Inflammatory macrophage treated with lipopolysaccharide for 1 hour (primary cell): ENCODE measurements around the gene RBM47.

Experiments used
- DNase-seq, 2 donors: peaks; one replicate each; pipeline ENCODE4 v3.0.0-alpha.2; 2020 to 2022

Gene RBM47

DNA sequence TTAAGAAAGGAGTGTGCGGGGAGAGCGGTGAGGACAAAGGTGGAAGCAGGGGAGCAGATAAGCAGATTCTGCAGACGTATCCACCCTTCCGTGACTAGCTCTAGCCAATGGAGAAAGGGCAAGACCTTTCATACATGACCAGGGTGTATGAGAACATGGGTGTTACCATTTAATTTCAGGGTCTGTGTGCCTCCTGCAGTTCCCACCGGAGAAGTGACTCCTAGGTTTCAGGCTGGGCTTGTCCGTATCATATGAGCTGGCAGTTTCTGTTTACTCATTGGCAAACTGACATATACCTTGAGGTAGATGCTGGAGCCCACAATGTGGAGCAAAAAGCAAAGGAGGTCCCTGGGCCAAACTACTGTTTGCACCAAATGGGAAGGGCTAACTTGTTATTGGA is 6.8 kb downstream of the RBM47 start:
- no peak for DNase-seq

DNA sequence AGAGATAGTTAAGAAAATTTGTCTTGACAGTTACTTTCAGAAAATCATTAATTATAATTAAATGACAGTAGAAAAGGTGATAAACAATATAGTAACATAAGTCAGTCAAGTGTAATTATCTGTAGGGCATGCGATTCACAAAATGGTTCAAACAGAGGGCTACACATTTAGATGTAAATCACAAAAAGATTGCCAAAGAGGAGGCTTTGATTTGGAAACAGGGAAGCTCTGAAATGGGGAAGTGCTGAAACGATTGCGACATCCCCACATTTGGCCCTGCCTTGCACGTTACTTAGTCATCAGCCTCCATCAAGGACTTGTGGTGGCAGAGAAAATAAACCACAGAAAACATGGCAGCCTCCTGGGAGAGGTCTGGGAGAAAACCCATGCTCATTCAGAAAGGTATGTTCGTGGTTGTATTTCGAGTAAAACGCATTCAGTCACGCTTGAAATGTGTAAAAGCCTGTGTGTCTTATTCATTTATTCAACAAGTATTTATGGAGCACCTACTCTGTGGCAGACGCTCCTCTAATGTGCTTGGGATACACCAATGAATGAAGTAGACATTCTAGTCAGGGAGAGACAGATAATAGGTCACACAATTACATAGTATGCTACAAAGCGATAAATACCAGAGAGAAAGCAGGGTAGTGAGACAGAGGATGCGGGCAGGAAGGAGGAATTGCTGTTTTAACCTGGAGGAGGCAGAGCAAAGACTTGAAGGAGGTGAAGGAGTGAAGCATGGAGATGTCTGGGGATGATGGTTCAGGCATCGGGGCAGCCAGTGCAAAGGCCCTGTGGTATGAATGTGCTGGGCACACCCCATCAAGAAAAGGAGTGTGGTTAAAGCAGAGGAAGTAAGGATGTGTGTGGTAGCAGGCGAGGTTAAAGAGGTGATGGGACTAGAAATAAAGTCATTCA is 7.8 kb downstream of the RBM47 start:
- peak; percentile 98 to 100 for DNase-seq

DNA sequence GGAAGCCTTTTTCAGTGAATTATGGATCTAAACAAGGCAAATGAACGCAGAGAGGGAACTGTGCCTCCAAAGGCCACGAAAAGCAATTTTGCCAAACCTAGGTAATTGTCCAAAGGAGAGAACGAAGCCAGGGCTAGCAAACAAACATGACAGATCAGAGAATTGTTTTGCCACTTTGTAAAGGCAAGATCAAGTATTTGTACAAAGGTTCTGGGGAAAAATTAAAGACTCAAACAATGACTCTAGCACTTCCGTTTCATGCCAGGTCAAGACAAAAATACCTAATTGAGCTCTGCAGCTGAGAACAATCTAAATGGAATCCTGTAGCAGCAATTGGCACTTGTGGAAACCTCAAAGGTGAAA is 8.5 kb downstream of the RBM47 start:
- no peak for DNase-seq

DNA sequence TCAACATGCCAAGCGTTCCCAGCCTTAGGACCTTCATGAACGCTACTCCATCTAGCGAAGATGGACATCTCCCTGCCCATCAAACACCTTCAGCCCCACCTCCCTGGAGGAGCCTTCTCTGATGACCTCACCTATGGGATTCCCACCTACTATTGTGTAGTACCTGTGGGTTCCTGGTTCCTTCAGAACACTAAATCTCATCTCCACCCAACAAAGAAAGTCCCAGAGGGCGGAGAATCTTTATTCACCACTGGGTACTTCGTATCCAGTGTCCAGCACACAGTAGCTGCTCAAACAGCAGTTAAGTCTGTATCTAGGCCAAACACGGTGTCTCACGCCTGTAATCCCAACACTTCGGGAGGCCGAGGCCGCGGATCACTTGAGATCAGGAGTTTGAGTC is 10.1 kb downstream of the RBM47 start:
- DNase-seq = no peak

DNA sequence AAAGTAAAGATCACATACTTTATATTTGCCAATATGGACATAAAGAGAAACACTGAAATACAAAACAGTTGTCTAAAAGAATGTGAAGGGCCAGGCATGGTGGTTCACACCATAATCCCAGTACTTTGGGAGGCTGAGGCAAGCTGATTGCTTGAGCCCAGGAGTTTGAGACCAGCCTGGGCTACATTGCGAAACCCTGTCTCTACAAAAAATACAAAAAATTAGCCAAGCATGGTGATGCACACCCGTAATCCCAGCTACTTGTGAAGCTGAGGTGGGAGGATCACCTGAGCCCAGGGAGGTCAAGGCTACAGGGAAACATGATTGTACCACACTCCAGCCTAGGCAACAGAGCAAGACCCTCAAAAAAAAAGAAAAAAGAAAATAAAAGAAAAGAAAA is 11.8 kb downstream of the RBM47 start:
- DNase-seq = no peak

DNA sequence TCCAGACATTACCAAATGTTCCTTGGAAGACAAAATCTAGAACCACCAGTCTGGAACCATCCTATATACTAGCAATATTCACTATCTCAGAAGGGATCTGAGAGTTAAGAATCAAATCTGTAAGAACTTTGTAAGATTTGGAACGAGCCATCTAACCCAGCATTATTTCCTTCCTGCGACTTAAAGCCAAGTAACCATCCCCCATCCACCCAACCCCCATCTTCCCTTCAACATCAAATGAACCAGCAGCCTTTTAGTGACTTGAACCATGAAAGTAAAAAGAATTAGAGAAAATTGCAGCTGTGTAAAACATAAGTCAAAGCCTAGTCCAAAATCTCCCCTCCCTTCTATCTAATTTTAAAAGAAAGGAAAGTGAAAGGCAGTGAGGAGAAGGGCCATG is 15.6 kb downstream of the RBM47 start:
- DNase-seq = no peak

DNA sequence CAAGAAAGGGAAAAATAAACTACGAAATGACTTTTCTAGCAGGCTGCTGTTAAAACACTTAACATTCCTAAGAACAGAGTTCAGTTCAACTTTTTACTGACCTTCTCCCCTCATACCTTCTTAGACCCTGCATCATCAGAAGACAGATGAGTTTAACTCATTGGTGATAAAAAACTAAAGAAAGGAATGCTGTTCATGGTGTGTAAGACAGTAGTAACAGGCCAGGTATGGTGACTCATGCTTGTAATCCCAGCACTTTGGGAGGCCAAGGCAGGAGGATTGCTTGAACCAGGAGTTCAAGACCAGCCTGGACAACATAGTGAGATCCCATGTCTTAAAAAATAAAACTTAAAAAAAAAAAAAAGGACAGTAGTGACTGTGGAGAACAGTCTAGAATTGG is 16.2 kb downstream of the RBM47 start:
- DNase-seq = no peak

DNA sequence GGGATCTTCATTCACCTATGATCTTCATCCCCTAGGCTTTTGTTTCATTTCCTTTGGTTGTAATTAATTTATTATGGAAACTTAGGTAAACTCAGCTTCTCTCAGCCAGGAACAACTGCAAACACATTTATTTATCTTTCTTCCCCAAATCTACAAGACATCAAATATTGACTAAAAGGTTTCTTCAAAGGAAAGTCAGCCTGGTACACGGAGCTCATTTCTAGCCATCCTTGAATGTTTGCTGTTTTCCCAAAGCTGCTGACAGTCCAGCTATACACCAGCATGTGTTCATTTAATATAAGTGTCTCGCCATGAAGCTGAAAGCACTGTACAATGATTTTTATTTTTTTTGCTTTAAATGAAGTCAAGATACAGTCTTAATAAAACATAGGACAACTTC is 16.8 kb downstream of the RBM47 start:
- no peak for DNase-seq

DNA sequence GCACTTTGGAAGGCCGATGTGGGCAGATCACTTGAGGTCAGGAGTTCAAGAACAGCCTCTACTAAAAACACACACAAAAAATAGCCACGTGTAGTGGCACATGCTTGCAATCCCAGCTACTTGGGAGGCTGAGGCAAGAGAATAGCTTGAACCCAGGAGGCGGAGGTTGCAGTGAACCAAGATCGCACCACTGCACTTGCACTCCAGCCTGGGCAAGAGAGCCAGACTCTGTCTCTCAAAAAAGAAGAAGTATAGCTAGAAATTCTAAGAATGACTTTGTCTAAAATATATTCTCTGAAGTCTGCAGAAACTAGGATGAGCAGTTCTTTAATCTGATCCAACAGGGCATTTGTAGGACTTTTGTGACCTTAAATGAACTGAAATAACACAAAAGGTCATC is 17.4 kb downstream of the RBM47 start:
- peak; percentile 37 to 45 for DNase-seq

DNA sequence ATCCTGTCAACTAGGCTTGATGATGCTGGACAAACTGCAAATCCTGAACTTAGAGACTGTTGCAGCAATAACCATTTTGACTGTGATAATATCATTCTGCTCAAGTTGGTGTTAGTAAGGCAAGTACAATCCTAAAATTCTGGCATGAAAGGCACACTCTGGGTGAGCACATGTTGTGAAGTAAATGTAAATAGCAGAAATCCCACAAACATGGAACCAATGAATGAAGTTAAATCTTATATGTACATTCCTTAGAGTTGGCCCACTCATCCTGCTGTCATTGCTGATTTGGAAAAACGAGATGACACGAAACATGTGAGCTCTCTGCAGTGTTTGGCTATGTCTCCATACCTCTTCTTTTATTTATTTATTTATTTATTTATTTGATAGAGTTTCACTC is 21.0 kb downstream of the RBM47 start:
- peak in 1 of 2 donors; percentile 73 for DNase-seq

DNA sequence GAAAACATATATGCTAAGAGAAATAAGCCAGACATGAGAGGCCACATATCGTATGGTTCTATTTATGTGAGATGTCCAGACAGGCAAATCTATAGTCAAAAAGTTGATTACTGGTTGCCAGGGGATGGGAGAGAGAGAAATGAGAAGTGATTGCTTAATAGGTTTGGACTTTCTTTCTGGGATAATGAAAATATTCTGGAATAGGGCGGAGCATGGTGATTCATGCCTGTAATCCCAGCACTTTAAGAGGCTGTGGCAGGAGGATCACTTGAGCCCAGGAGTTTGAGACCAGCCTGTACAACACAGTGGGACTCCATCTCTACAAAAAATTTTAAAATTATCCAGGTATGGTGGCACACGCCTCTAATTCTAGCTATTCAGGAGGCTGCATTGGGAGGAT is 22.4 kb downstream of the RBM47 start:
- DNase-seq = peak; percentile 61 to 69

DNA sequence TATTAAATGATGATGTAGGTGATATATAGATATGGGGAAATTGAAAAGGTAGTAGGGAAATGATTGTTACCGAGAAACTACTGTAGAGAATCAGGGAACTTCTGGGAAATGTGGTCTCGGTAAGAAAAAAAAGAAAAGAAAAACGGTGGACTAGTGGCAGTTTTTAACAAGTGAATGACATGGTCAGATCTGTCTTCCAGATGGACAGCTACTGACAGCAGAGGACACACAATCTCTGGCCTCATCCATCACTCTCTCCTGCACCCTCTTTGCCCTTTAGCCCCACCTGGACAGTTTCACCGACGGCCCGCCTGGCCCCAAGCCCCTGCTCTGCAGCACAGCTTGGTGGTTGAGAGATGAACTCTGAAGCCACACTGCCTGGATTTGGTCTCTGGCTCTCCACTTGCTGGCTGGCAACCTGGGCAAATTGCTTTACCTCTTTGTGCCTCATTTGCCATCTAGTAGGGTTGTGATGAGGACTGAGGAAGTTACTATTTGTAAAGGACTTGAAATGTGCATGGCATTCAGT is 23.4 kb downstream of the RBM47 start:
- no peak for DNase-seq

DNA sequence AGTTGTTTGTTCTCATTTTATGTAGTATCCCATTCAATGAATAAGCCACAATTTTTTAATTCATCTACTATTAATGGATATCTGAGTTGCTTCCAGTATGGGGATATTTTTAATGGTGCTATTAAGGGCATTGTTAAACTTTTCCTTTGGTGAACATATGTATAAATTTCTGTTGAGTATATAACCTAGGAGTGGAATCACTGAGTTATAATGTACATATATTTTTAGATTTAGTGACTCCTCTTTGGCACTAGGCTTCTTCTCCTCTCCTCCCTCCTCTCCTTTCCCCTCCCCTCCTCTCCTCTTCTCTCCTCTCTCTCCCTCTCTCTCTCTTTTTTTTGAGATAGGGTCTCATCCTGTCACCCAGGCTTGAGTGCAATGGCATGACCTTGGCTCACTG is 26.4 kb downstream of the RBM47 start:
- no peak for DNase-seq

DNA sequence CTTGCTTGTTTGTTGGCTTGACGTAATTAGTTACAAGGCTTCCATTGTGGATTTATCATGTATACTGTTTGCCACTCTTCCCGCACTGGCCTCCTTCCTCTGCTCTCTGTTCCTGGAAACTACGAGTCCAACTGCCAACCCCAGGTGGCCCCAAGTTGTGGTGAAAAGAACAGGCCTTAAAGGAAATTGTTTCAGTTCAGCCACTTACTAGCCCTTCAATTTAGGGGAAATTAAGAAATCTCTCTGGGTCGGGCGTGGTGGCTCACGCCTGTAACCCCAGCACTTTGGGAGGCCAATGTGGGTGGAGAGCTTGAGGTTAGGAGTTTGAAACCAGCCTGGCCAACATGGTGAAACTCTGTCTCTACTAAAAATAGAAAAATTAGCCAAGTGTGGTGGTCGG is 28.0 kb downstream of the RBM47 start:
- peak in 1 of 2 donors; percentile 59 for DNase-seq

DNA sequence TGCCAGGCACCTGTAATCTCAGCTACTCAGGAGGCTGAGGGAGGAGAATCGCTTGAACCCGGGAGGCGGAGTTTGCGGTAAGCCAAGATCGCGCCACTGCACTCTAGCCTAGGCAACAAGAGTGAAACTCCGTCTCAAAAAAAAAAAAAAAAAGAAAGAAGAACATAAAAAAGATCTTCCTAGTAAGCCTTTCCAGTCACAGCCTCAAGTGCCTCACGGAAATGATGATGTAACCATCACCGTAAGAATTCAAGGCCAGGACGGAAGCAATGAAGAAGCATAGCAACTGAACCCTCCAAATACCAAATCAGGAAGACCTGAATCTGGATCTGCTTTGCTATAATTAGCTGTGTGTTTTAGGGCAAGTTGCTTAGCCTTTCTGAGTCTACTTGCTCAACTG is 28.8 kb downstream of the RBM47 start:
- peak; percentile 78 to 87 for DNase-seq

DNA sequence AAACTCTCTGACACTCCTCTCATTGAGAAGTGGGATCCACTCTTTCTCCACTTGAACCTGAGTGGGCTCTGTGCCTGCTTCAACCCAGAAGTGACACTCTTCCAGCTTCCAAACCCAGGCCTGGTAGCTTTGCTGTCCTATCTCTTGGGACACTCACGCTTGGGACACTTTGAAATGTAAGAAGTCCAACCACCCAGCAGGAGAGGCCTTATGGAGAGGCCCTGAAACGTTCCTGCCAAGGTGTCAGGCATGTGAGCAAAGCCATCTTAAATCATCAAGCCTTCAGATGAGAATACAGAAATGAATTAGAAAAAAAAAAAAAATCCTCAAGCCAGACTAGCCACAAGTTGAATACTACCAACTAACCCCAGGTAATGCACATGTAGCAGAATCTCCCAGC is 30.2 kb downstream of the RBM47 start:
- no peak for DNase-seq

DNA sequence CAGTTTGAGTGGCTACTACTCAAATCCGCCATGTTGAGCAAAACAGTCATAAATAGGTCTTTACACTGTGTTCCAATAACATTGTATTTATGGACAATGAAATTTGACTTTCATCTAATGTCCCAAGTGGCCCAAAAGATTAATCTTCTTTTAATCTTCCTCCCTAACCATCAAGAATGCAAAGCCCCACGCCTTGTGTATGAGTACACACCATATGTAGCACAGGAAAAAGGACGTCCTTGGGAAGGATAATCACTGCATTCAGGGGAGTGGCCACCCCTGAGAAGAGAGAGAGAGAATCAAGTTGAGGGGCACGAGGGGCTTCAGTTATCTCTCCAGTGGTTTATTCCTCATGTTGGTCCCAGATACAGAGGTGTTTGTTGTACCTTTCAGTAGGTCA is 33.1 kb downstream of the RBM47 start:
- no peak for DNase-seq

DNA sequence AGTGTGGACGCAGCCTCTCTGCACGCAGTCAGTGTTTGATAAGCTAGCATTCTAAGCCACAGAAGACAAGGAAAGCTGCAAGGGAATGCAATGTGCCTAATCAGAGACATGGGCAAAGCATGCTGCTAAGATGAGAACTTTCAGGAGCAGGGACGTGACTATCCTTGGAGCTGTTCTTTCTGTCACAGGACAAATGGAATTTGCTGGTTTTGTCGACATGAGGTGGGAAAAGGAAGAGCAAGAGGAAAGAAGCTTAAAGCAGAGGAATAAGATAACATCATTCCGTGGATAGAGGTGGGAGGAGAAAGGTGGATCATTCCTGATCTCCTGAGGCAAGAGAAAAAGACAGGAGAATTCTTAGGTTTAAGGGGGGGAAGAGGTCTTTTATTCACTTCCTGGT is 33.7 kb downstream of the RBM47 start:
- DNase-seq = no peak

DNA sequence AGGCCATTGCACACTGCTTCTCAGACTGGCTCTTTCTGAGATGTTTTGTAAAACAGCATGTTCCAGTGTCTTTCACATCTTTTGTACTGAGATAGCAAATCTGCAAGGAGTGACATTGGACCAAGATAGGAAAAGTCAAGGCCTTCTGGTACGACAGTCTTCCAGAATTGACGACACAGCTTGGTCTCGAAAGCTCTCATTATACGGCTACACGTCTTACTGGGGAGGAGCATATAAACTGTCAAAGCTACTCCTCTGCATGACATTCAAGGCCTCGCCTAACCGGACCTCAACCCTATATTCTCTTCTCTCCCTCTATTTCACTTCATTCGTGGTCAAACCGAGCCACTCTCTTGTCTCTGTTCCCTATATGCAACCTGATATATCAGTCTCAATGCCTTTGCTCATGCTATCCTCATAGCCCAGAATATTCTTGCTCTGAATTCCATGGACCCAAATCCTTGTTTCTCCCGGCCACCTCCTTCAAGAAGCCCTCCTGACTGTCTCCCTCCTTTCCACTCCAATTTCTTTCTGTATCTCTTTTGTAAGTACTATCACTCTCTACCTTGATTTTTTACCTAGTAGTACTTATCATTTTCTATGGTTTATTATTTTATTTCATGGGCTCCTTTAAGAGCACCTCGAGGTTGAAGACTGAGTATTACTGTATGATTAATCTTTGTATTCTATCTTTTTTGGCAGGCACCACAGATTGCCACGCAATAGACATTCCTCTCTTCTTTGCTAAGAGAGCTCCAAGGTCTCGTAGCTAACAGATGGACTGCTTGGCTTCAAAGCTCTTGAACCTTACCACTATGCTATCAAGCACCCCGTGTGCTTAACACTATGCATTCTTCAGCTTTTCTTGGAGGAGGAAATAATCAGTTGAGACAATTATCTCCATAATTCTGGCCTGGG is 35.1 kb downstream of the RBM47 start:
- DNase-seq = no peak

DNA sequence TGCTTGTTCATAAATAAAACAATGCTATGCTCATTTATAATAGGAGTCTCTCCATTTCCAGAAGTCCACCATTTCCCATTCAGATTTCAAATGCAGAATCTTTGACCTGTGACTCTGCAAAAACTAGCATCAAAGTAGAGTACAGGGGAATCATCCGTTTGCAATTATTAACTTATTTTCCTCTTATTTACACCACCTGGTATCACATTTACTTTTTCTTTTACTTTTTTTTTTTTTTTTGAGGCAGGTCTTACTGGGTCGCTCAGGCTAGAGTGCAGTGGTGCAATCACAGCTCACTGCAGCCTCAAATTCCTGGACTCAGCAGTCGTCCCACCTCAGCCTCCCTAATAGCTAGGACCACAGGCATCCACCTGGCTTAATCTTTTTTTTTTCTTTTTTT is 37.6 kb downstream of the RBM47 start:
- DNase-seq = no peak

DNA sequence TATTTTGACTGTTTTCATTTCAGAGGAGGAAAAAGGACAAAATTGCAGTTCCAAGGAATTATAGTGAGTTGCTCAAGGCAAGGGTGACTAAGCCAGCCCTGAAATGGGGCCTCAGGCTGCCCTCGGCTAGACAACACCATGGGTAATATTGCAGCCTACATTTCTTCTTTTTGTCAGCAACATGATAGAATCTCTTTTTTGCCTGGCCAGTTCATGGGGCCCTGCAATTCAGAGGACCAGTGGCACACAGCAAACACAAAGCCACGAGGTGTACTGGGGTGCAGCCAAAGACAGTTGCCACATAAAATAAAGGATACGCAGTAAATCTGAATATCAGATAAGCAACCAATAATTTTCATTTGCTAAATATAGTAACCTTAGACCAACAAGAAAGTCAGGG is 41.8 kb downstream of the RBM47 start:
- DNase-seq = peak; percentile 90

DNA sequence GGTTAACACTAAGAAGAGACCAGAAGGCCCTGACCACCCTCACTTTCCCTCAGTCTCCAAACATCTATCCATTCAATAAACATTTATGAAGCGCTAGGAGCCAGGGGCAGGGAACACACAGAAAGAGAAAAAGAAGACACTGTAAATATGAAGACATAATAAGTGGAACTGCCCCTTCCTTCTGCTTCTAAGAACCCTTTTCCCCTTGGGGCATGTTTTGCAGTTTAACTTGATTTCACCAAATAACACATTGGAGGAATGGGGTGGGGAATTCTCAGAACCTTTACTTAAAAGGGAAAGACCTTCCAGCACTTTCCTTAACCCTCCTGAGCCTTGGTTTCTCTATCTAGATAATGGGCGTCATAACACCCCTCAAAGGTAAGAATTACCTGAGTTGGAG is 42.3 kb downstream of the RBM47 start:
- DNase-seq = no peak

DNA sequence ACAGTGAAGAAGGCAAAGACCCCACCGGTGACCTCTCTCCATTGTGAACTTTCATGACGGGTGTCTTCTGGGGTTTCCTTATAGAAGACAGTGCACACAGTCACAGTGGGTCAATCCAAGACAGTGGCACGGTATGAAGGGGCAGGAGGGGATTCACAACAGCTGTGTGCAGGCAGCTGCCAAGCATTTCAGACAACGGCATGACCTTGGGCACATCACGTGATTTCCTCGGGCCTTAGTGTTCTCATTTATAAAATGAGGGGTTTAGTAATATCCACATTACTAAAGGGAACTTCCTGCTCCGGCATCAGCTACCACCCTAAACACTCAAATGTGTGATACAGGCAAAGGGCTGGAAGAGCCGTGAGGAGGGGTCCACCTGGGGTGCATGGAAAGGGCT is 42.9 kb downstream of the RBM47 start:
- peak; percentile 75 to 86 for DNase-seq

DNA sequence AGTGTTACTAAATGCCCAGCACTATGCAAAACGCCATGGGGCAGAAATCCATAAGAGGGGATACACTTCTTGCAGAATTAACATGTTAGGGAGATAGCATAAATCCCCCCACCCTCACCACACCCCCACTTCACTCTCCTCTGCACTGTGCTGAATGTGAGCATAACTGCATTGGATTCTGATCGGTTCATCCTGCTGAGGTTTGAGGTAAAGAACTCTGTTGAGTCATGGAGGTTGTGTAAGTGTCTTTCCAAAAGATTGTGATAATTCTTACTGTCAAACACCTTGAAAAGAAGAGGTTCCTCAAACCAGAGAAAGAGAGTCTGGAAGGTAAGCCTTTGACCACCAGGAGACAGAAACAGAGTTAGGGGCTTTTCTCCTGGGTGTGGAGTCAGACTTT is 43.6 kb downstream of the RBM47 start:
- no peak for DNase-seq
